Raji (cell line): ENCODE results near the gene BIRC6.
A peak's percentile ranks its signal among the peaks of the same experiment; 100 is the strongest.

Experiments used
- POLR2A ChIP-seq: IDR thresholded peaks from 2 replicates; pipeline ENCODE4 v1.6.1; 2011; ENCODE audit warnings: low read depth, low read length, control low read depth; ENCODE audit not compliant: insufficient read depth

BIRC6 gene

DNA sequence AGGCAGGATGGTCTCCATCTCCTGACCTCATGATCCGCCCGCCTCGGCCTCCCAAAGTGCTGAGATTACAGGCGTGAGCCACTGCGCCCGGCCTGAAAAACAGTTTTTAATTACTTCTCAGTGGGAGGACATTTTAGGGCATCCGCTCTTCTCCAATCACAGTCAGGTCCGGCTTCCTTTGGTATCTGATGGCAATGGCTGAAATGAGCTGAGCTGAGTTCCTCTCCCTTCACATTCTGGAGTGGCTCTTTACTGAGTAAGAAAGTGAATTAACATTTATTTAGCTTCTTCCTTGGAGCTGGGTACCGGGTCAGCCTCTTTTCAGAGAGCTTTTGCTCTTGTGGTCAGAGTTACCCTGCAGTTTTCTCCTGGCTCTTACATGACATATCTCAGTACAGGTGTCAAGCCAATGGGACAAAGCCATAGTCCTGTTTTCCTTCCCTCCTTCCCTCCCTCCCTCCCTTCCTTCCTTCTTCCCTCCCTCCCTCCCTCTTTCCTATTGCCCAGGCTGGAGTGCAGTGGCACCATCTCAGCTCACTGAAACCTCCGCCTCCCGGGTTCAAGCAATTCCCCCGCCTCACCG is 269.9 kb downstream of the BIRC6 start:
- no peak for TF ChIP-seq POLR2A

DNA sequence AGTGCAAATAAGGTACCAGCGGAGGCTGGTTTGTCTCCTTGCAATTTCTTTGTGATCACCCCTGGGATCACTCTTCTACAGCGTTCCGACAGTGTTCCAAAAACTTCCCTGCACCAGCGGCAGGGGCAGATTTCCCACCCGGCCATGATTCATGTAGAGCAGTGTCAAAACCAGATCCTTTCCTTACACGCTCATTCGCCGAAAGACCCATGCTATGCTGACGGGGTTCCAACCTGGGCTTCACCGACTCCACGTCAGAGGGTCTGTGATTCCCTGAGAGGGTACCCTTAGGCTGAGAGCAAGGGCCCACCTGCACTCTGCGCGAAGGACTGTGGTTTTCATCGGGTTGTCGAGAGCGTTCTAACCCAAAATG is 270.6 kb downstream of the BIRC6 start:
- TF ChIP-seq POLR2A: no peak

DNA sequence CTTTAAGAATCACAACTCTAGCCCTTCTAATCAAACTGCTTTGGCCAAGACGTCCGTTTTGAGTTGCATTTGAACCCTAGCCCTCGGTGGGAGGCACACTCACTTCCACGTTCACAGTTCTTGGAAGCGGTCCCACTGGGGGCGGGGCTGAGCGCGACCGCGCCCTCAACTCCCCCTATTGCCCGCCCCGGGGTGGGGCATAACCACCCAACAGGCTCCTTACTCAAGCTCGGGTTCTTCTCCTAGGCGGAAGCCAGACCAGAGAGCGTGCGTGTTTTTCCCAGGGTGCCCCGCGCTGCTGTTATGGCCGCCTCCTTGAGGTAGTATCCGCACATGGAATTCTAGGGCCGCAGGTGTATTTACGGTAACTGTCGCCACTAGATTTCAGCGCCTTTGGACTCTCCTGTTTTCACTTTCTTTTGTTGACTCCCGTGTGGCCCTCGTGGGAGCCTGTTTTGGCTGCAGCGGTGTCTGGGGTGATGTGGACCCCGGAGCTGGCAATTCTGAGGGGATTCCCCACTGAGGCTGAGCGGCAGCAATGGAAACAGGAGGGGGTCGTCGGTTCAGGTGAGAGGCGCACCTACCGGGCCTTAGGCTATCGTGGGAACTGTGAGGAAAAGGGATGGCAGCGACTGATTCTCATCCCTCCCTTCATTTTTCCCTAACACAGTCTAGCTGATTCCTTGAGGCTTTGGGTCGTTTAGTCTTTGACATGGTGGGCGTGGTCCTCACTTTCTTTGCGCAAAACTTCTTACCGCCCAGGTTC is 271.2 kb downstream of the BIRC6 start, which contains the start of gene TTC27:
Gene TTC27 (plus strand): TSS at position 237 of the 766 bp plus-strand sequence. CDS start 243 bp downstream, at position 480.
- peak; percentile 81 for TF ChIP-seq POLR2A

DNA sequence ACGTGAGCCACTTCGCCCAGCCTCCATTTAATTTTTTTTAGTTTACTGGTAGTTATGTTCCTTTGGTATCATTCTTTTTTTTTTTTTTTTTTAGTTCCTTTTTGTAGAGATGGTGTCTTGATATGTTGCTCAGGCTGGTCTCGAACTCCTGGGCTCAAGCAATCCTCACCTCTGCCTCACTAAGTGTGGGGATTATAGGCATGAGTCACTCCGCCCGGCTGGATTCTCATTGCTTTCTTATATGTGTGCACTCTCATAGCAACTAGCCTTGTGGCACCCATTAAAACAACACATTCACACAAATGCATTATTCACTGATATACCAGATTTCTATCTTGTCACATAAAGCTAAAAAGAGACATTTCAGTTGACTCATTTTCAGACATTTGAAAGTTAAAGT is 275.3 kb downstream of the BIRC6 start:
- TF ChIP-seq POLR2A: no peak

DNA sequence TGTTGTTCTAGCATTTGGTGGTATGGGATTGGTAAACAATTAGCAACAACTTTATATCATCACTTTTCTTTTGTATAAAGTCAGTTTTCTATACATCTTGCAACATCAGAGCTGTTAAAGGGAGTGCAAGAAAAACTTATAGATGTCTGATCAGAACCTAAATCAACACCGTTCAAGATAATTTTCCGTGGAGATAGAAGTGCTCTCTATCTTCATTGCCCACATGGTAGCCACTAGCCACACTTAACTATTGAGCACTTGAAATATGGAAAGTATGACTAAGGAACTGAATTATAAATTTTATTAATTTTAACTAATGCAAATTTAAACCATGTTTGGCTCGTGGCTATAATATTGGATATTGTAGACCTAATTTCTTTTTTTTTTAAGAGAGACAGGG is 276.2 kb downstream of the BIRC6 start:
- no peak for TF ChIP-seq POLR2A

DNA sequence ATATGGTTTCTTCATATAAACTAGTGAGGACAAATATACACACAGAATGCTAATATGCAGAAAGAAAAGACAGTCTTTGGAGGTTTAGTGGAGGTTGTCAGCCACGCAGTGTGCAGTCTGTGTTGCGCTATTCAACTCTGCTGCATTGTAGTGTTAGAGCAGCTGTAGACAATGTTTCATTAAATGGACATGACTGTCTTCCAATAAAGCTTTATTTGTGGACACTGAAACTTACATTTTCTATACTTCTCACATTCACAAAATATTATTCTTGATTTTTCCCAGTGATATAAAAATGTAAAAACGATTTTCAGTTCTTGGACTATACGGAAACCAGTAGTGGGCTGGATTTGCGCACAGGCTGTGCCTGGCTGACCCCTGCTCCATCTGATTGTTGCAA is 284.4 kb downstream of the BIRC6 start:
- no peak for TF ChIP-seq POLR2A

DNA sequence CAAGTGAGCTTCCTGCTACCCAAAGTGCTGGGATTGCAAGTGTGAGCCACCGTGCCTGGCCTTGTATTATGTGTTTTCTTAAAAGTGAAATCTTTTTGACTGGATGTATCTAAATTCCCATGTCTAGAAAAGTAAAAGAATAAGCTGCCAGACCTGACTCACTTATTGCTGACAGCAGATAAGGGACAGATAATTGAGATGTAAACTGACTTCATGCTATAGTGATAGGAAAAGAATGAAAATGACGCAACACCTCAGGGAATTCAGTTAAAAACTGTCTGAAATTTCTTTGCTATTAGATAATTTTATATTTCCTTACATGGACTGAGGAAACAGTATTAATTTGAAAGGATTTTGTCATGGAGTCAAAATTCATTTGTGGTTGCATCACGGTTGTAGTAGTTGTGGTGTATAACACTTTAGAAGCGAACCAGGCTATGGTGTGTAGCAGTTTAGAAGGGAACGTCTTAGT is 290.4 kb downstream of the BIRC6 start:
- no peak for TF ChIP-seq POLR2A

DNA sequence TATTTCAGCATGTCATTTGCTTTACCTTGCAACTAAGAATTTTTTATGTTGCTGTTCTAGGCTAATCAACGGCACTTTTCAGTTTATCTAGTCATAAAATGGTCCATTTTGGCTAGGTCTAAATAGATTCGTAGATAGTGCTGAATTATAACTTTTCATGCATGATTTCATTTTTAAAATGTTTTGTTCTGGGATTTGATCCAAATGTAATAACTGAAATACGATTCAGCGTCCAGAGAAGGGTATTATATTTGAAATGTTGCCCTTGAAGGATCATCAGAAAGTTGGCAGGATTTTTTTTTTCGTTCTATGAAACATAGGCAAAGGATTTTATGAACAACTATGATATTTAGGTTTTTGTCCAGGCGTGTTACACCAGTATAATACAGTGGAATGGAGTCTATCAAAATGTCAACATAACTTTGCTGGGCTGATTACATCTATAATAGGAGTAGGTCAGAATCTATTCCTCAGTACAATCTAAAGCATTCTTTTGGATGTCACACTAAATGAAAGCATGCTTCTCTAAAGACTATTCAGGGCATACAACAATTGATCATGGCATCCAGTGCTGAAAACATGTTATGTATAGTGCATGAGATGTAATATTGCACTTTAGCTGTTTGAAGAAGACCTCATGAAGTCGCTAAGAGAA is 295.9 kb downstream of the BIRC6 start:
- TF ChIP-seq POLR2A: no peak

DNA sequence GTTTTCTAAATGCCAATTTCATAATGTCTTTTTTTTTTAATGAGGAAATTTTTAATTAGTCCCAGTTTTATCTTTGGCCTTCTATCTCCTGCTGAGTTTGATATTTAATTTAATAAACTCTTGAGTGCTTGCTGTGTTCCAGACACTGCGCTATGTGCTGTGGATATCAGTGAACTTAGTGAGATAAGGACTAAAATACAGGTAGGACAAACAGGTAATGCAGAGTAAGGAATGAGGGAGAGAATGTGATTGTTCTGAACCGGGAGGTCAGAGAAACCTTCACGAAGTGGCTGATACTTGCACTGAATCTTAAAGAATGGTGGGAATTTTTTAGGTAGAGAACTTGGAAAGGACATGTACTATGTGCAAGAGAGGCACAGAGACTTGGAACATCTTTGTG is 299.2 kb downstream of the BIRC6 start:
- TF ChIP-seq POLR2A: no peak

DNA sequence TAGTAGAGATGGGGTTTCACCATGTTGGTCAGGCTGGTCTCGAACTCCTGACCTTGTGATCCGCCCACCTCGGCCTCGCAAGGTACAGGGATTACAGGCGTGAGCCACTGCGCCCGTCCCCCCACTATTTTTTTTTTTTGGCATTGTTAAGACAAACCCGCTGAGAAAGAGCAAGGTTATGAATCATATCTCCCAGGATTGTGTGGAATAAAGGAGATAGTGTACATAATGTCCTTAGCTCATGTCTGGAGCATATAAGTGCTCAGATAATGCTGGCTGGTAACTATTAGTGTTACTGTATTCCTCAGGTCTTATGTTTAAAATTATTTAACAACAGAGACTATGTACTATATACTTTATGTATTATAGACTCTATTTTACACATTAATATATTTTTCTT is 307.0 kb downstream of the BIRC6 start:
- TF ChIP-seq POLR2A: no peak

DNA sequence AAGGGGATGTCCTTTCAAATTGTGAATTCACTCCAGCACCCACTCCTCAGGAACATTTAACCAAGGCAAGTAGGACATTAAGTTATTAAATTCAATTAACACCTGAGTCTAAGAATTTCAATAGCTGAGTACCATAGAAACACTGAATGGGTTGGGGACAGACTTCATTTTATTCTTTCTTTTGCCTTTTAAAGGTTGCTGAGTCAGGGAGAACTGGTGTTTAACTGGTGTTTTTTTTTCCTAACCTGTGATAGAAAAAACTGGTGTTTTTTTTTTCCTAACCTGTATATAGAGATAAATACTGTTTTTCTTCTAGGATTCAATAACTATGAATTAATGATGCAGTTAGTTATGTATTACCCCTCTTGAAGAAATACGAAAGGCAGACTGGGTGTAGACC is 309.9 kb downstream of the BIRC6 start:
- no peak for TF ChIP-seq POLR2A

DNA sequence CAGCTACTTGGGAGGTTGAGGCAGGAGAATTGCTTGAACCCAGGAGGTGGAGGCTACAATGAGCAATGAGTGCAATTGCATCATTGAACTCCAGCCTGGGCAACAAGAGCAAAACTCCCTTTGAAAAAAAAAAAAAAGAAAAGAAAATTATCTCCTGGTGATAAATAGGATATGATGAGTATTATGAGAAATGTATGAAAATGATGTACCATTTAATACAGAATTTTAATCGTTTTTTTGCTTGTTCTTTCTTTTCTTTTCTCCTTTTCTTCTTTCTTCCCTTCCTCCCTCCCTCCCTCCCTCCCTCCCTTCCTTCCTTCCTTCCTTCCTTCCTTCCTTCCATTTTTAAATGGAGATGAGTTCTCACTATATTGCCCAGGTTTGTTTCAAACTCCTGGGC is 311.4 kb downstream of the BIRC6 start:
- TF ChIP-seq POLR2A: no peak
